ENCODE measurements around the gene SZT2.

Gene SZT2

GRCh38 chr1:43421396-43421795 lies 31.7 kb downstream of the SZT2 start:
- H3K9me3 ChIP-seq (ENCODE audit: control extremely low read depth in 1 of 5, control insufficient read depth in 4 of 5, insufficient read depth in 2 of 5, low read depth in 1 of 5, low read length in 4 of 5), result no peaks in the 10 kb centered on the region
- H3K36me3 ChIP-seq (ENCODE audit: control insufficient read depth in 4 of 4, insufficient read depth in 4 of 4, low read length in 3 of 4), result peaks cover 34 to 97% (median 76%) of the 10 kb centered on the region in 4 experiments
- POLR2A ChIA-PET, result no interaction called here
- CTCF ChIA-PET, result interaction anchor here (0.6 kb wide), 1 partner anchor 9 kb away, joined by 3 read pairs; no protein-coding TSS in a partner anchor
- DNase-seq, result no peak
- no peak overlapping the region for H3K27ac ChIP-seq (ENCODE audit: insufficient read depth in 1 of 2, low read depth in 1 of 2, low read length in 2 of 2, poor library complexity in 1 of 2, severe bottlenecking in 2 of 2)
- H3K4me1 ChIP-seq (ENCODE audit: control extremely low read depth in 1 of 4, control insufficient read depth in 4 of 4, insufficient read depth in 4 of 4, low read length in 3 of 4), result no peaks in the 10 kb centered on the region
- WGBS (ENCODE audit: insufficient coverage), result 100% methylated on average over 6 of the region's 6 CpGs
- no peak overlapping the region for H3K4me3 ChIP-seq (ENCODE audit: control insufficient read depth in 1 of 7, extremely low read depth in 1 of 7, insufficient read depth in 4 of 7, low read depth in 2 of 7, low read length in 6 of 7)
- no peaks in the 10 kb centered on the region for H3K27me3 ChIP-seq (replicated peaks in 2 of 5; ENCODE audit: control insufficient read depth in 4 of 5, insufficient read depth in 5 of 5, low read length in 4 of 5)

DNA sequence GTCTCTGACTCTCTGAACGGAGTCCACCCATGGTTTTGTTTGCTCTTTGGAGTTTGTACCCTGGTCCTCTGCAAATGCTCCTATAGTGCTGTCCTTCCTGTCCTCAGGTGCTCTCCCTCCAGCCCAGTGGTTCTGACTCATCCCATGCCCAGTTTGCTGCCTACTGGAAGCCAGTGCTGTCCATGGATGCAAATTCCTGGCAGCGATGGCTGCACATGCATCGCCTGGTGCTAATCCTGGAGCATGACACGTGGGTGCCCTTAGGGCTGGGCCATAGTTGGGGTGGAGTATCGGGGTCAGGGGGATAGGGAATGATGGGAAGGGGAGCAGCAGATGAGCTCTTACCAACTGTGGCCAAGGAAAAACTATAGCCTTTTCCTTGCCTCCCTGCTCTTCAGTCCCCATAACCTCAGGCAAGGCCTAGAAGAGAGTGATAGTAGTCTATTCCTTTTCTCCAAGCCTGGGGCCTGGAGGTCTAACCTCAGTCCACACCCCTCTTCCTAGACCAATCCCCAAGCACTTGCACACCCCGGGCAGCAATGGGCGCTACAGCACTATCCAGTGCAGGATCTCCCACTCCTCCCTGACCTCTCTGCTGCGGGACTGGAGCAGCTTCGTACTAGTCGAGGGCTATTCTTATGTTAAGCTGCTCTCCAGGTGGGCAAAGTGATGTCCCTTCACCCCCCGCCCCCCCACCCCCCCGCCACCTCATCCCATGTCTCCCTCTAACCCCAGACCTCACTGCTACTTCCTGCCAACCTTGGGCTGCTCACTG lies 32.5 kb downstream of the SZT2 start:
- Histone ChIP-seq H3K4me1 (ENCODE audit: control extremely low read depth in 1 of 4, control insufficient read depth in 4 of 4, insufficient read depth in 4 of 4, low read length in 3 of 4) (no peaks in the 10 kb centered on the region), H3K36me3 (ENCODE audit: control insufficient read depth in 4 of 4, insufficient read depth in 4 of 4, low read length in 3 of 4) (peaks cover 32 to 98% (median 77%) of the 10 kb centered on the region in 4 experiments), H3K27me3 (replicated peaks in 2 of 5; ENCODE audit: control insufficient read depth in 4 of 5, insufficient read depth in 5 of 5, low read length in 4 of 5) (no peaks in the 10 kb centered on the region), H3K4me3 (ENCODE audit: control insufficient read depth in 1 of 7, extremely low read depth in 1 of 7, insufficient read depth in 4 of 7, low read depth in 2 of 7, low read length in 6 of 7) (no peak overlapping the region), H3K27ac (ENCODE audit: insufficient read depth in 1 of 2, low read depth in 1 of 2, low read length in 2 of 2, poor library complexity in 1 of 2, severe bottlenecking in 2 of 2) (no peak overlapping the region), H3K9me3 (ENCODE audit: control extremely low read depth in 1 of 5, control insufficient read depth in 4 of 5, insufficient read depth in 2 of 5, low read depth in 1 of 5, low read length in 4 of 5) (no peaks in the 10 kb centered on the region)
- no peak for DNase-seq
- 100% methylated on average over 3 of the region's 12 CpGs for WGBS (ENCODE audit: insufficient coverage)
- ChIA-PET POLR2A (no interaction called here), CTCF (no interaction called here)

GRCh38 chr1:43422995-43423671 lies 33.4 kb downstream of the SZT2 start:
- Histone ChIP-seq H3K36me3 (ENCODE audit: control insufficient read depth in 4 of 4, insufficient read depth in 4 of 4, low read length in 3 of 4) (peaks cover 31 to 99% (median 81%) of the 10 kb centered on the region in 4 experiments), H3K4me3 (ENCODE audit: control insufficient read depth in 1 of 7, extremely low read depth in 1 of 7, insufficient read depth in 4 of 7, low read depth in 2 of 7, low read length in 6 of 7) (no peak overlapping the region), H3K4me1 (ENCODE audit: control extremely low read depth in 1 of 4, control insufficient read depth in 4 of 4, insufficient read depth in 4 of 4, low read length in 3 of 4) (no peaks in the 10 kb centered on the region), H3K9me3 (ENCODE audit: control extremely low read depth in 1 of 5, control insufficient read depth in 4 of 5, insufficient read depth in 2 of 5, low read depth in 1 of 5, low read length in 4 of 5) (no peaks in the 10 kb centered on the region), H3K27ac (ENCODE audit: insufficient read depth in 1 of 2, low read depth in 1 of 2, low read length in 2 of 2, poor library complexity in 1 of 2, severe bottlenecking in 2 of 2) (no peak overlapping the region), H3K27me3 (replicated peaks in 2 of 5; ENCODE audit: control insufficient read depth in 4 of 5, insufficient read depth in 5 of 5, low read length in 4 of 5) (no peaks in the 10 kb centered on the region)
- CTCF ChIA-PET, result no interaction called here
- no peak for DNase-seq
- POLR2A ChIA-PET, result no interaction called here
- 98% methylated on average over 16 of the region's 16 CpGs for WGBS (ENCODE audit: insufficient coverage)

DNA sequence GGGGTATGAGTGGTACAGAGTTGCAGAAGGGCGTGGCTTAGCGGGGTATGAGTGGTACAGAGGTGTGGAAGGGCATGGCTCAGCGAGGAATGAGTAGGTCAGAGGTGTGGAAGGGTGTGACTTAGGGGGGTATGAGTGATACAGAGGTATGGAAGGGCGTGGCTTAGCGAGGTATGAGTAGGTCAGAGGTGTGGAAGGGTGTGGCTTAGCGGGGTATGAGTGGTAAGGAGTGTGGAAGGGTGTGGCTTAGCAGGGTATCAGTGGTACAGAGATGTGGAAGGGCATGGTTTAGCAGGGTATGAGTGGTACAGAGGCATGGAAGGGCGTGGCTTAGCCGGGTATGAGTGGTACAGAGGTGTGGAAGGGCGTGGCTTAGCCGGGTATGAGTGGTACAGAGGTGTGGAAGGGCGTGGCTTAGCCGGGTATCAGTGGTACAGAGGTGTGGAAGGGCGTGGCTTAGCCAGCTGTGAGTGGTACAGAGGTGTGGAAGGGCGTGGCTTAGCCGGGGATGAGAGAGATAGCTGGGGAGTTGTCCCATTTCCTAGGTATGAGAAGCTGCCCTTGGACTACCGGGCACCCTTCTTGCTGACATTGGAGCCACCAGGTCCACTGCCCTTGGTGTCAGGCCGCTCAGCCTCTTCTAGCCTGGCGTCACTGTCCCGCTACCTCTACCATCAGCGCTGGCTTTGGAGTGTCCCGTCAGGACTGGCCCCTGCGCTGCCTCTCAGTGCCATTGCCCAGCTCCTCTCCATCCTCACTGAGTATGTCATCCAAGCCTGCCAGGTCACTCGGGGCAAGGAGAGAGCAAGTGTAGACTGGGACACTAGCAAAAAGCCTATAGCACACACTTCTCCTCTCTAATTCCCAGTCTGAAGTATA lies 34.2 kb downstream of the SZT2 start:
- CTCF ChIA-PET, result no interaction called here
- DNase-seq, result no peak
- 97% methylated on average over 22 of the region's 23 CpGs for WGBS (ENCODE audit: insufficient coverage)
- H3K36me3 ChIP-seq (ENCODE audit: control insufficient read depth in 4 of 4, insufficient read depth in 4 of 4, low read length in 3 of 4), result peaks cover 28 to 99% (median 83%) of the 10 kb centered on the region in 4 experiments
- H3K27ac ChIP-seq (ENCODE audit: insufficient read depth in 1 of 2, low read depth in 1 of 2, low read length in 2 of 2, poor library complexity in 1 of 2, severe bottlenecking in 2 of 2), result no peak overlapping the region
- H3K9me3 ChIP-seq (ENCODE audit: control extremely low read depth in 1 of 5, control insufficient read depth in 4 of 5, insufficient read depth in 2 of 5, low read depth in 1 of 5, low read length in 4 of 5), result no peaks in the 10 kb centered on the region
- no peaks in the 10 kb centered on the region for H3K4me1 ChIP-seq (ENCODE audit: control extremely low read depth in 1 of 4, control insufficient read depth in 4 of 4, insufficient read depth in 4 of 4, low read length in 3 of 4)
- no peak overlapping the region for H3K4me3 ChIP-seq (ENCODE audit: control insufficient read depth in 1 of 7, extremely low read depth in 1 of 7, insufficient read depth in 4 of 7, low read depth in 2 of 7, low read length in 6 of 7)
- H3K27me3 ChIP-seq (replicated peaks in 2 of 5; ENCODE audit: control insufficient read depth in 4 of 5, insufficient read depth in 5 of 5, low read length in 4 of 5), result no peaks in the 10 kb centered on the region
- POLR2A ChIA-PET, result interaction anchor here (0.9 kb wide), 1 partner anchor 56 kb away, joined by 3 read pairs; the partner anchor contains the start of gene ELOVL1

- peaks cover 26 to 99% (median 82%) of the 10 kb centered on the region in 4 experiments for H3K36me3 ChIP-seq (ENCODE audit: control insufficient read depth in 4 of 4, insufficient read depth in 4 of 4, low read length in 3 of 4)
- no peak overlapping the region for H3K4me3 ChIP-seq (ENCODE audit: control insufficient read depth in 1 of 7, extremely low read depth in 1 of 7, insufficient read depth in 4 of 7, low read depth in 2 of 7, low read length in 6 of 7)
- no peaks in the 10 kb centered on the region for H3K4me1 ChIP-seq (ENCODE audit: control extremely low read depth in 1 of 4, control insufficient read depth in 4 of 4, insufficient read depth in 4 of 4, low read length in 3 of 4)
- no peak for DNase-seq
- H3K9me3 ChIP-seq (ENCODE audit: control extremely low read depth in 1 of 5, control insufficient read depth in 4 of 5, insufficient read depth in 2 of 5, low read depth in 1 of 5, low read length in 4 of 5), result no peaks in the 10 kb centered on the region
- POLR2A ChIA-PET, result interaction anchor here (0.7 kb wide), 1 partner anchor 17 kb away, joined by 3 read pairs; no protein-coding TSS in a partner anchor
- CTCF ChIA-PET, result interaction anchor here (0.9 kb wide), 1 partner anchor 205 kb away, joined by 3 read pairs; no protein-coding TSS in a partner anchor
- H3K27ac ChIP-seq (ENCODE audit: insufficient read depth in 1 of 2, low read depth in 1 of 2, low read length in 2 of 2, poor library complexity in 1 of 2, severe bottlenecking in 2 of 2), result no peak overlapping the region
- WGBS (ENCODE audit: insufficient coverage), result 100% methylated on average over 3 of the region's 4 CpGs
- no peaks in the 10 kb centered on the region for H3K27me3 ChIP-seq (replicated peaks in 2 of 5; ENCODE audit: control insufficient read depth in 4 of 5, insufficient read depth in 5 of 5, low read length in 4 of 5)
Observed at GRCh38 chr1:43425045-43425444, 35.3 kb downstream of the SZT2 start.

DNA sequence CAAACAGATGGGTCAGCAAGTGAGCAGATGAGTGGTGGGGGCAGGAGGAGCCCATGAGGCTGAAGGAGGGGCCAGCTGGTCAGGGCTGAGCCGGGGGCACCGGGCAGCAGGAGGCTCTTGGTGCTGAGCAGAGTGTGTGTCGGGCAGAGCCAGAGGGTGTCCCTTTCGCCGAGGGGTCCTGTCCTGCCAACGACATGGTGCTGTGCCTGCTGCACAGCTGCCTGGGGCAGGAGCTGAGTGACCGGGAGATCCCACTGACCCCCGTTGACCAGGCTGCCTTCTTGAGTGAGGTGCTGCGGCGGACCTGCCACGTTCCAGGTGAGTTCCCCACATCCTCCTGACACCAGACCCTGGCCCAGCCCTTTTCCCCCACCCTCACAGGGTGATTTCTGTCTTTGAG lies 36.5 kb downstream of the SZT2 start:
- H3K4me3 ChIP-seq (ENCODE audit: control insufficient read depth in 1 of 7, extremely low read depth in 1 of 7, insufficient read depth in 4 of 7, low read depth in 2 of 7, low read length in 6 of 7), result no peak overlapping the region
- no peaks in the 10 kb centered on the region for H3K9me3 ChIP-seq (ENCODE audit: control extremely low read depth in 1 of 5, control insufficient read depth in 4 of 5, insufficient read depth in 2 of 5, low read depth in 1 of 5, low read length in 4 of 5)
- H3K27ac ChIP-seq (ENCODE audit: insufficient read depth in 1 of 2, low read depth in 1 of 2, low read length in 2 of 2, poor library complexity in 1 of 2, severe bottlenecking in 2 of 2), result no peak overlapping the region
- CTCF ChIA-PET, result interaction anchor here (0.8 to 1.2 kb wide), 2 partner anchors 12 to 28 kb away, joined by 3 to 4 read pairs; partner anchors contain the start of gene HYI
- peaks cover 19 to 99% (median 82%) of the 10 kb centered on the region in 4 experiments for H3K36me3 ChIP-seq (ENCODE audit: control insufficient read depth in 4 of 4, insufficient read depth in 4 of 4, low read length in 3 of 4)
- no peak for DNase-seq
- POLR2A ChIA-PET, result interaction anchor here (0.5 kb wide), 1 partner anchor 56 kb away, joined by 4 read pairs; no protein-coding TSS in a partner anchor
- WGBS (ENCODE audit: insufficient coverage), result 87% methylated on average over 11 of the region's 11 CpGs
- H3K27me3 ChIP-seq (replicated peaks in 2 of 5; ENCODE audit: control insufficient read depth in 4 of 5, insufficient read depth in 5 of 5, low read length in 4 of 5), result no peaks in the 10 kb centered on the region
- H3K4me1 ChIP-seq (ENCODE audit: control extremely low read depth in 1 of 4, control insufficient read depth in 4 of 4, insufficient read depth in 4 of 4, low read length in 3 of 4), result no peaks in the 10 kb centered on the region

Data from common myeloid progenitor, CD34-positive (primary cell).